Gastrocnemius medialis (tissue), 4 donors: ENCODE data around the gene IL21R. TPM values are rescaled to one million over a fixed set of nuclear protein-coding genes. Genes with fewer than 3 reads are reported as not detected.
A peak's percentile ranks its signal among the peaks of the same experiment; 100 is the strongest.

Source experiments
- ATAC-seq, 2 donors: fragments of 150-250 bp; one replicate each; pipeline ENCODE4 v1.9.1; 2016
- DNase-seq, 2 donors: peaks; one replicate each; pipeline ENCODE4 v3.0.0-alpha.2; 2019
- H3K27ac ChIP-seq, 4 donors: fragments of 200-600 bp; sonication (generic); 1 replicate in 1 of 4; 2 replicates in 3 of 4; pipeline ENCODE4 v1.5.1; 2016 to 2018; ENCODE audit warnings: mild to moderate bottlenecking in 2 of 4, moderate library complexity in 1 of 4
- H3K27me3 ChIP-seq, 3 donors: fragments of 200-600 bp; sonication (generic) in 2 of 3; 1 replicate in 1 of 3; 2 replicates in 2 of 3; pipeline versions ENCODE4 v1.5.1 to v1.6.0; 2016 to 2019; ENCODE audit warnings: mild to moderate bottlenecking in 1 of 3, moderate library complexity in 1 of 3
- H3K36me3 ChIP-seq, 2 donors: fragments of 200-600 bp; sonication (generic) in 1 of 2; one replicate each; pipeline ENCODE4 v1.5.1; 2017 to 2018
- H3K4me1 ChIP-seq, 2 donors: fragments of 200-600 bp; sonication (generic) in 1 of 2; one replicate each; pipeline ENCODE4 v1.5.1; 2016 to 2017; ENCODE audit warnings: mild to moderate bottlenecking in 2 of 2
- H3K4me3 ChIP-seq, 4 donors: fragments of 200-600 bp; sonication (generic) in 3 of 4; 1 replicate in 1 of 4; 2 replicates in 3 of 4; pipeline ENCODE4 v1.5.1; 2016 to 2019; ENCODE audit warnings: mild to moderate bottlenecking in 2 of 4
- H3K9me3 ChIP-seq, 3 donors: fragments of 200-600 bp; sonication (generic) in 2 of 3; 1 replicate in 1 of 3; 2 replicates in 2 of 3; pipeline ENCODE4 v1.5.1; 2016 to 2019
- POLR2A ChIP-seq, 2 donors: fragments of 450-650 bp; IDR thresholded peaks; one replicate each; pipeline ENCODE4 v1.6.1; 2017; ENCODE audit warnings: antibody characterized with exemption in 2 of 2, mild to moderate bottlenecking in 2 of 2, moderate library complexity in 2 of 2
- in situ Hi-C, 4 donors: fragments of 200-750 bp; cut with MboI; loops; one replicate each; pipeline versions ENCODE4 v1.15.0 to v1.8.0; 2017; ENCODE audit warnings: low sequenced_read_pairs in 4 of 4
- intact Hi-C: fragments of 100-400 bp; cut with DNase I; formaldehyde crosslinking; loops from one replicate; pipeline ENCODE4 v1.15.1; 2023; ENCODE audit warnings: low total_unique reads
- total RNA-seq, 4 donors: library from RNA; depleted of rRNA; stranded (reverse); fragments of >200 nt; gene quantifications; one replicate each; pipeline versions ENCODE4 v1.1.0 to v1.2.3, GENCODE V29; 2016
- TF ChIP-seq, protein P1 (sequence below), 5 experiments: fragments of 450-650 bp in 3 of 5; fragments of 200-600 bp in 2 of 5; sonication (generic) in 2 of 5; IDR thresholded peaks in 4 of 5; conservative IDR thresholded peaks in 1 of 5; 1 replicate in 4 of 5; 2 replicates in 1 of 5; pipeline ENCODE4 v1.5.1; 2016 to 2019; ENCODE audit warnings: antibody characterized with exemption in 5 of 5, mild to moderate bottlenecking in 3 of 5, moderate library complexity in 3 of 5

Gene IL21R
- total RNA-seq, 4 donors from 2014 or later, result 0.15 TPM; not detected in 3

DNA sequence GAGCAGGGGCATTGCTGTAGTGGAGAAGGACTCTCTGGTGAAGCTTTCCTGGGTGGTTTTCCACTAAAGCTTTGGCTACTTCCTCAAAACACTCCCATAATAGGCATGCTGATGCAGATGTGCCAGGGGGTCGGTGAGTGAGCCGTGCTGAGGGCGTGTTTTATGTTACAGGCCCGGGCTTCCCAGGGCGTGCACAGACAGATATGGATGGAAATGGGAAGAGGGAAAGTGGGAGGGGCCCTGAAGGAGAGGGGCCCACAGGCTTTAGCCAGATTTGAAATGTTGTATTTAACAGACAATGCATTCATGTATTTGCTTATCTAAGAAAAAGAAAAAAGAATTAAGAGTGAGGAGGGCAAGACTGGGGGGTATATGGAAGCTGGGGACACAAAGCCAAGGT lies 56.3 kb downstream of the IL21R start:
- Histone ChIP-seq H3K27ac (no peak overlapping the region), H3K27me3 (no peaks in the 10 kb centered on the region), H3K4me1 (peaks cover 28 to 34% of the 10 kb centered on the region in 2 donors), H3K36me3 (peaks cover 0 to 15% of the 10 kb centered on the region in 2 donors), H3K9me3 (no peaks in the 10 kb centered on the region), H3K4me3 (no peak overlapping the region)
- TF ChIP-seq, protein P1, sequence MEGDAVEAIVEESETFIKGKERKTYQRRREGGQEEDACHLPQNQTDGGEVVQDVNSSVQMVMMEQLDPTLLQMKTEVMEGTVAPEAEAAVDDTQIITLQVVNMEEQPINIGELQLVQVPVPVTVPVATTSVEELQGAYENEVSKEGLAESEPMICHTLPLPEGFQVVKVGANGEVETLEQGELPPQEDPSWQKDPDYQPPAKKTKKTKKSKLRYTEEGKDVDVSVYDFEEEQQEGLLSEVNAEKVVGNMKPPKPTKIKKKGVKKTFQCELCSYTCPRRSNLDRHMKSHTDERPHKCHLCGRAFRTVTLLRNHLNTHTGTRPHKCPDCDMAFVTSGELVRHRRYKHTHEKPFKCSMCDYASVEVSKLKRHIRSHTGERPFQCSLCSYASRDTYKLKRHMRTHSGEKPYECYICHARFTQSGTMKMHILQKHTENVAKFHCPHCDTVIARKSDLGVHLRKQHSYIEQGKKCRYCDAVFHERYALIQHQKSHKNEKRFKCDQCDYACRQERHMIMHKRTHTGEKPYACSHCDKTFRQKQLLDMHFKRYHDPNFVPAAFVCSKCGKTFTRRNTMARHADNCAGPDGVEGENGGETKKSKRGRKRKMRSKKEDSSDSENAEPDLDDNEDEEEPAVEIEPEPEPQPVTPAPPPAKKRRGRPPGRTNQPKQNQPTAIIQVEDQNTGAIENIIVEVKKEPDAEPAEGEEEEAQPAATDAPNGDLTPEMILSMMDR (IDR thresholded peaks at IDR 0.05 in 4 of 5, conservative IDR thresholded peaks at IDR 0.05 in 1 of 5), result no peak
- no peak for TF ChIP-seq POLR2A (IDR thresholded peaks at IDR 0.05)
- intact Hi-C loops (no loop called here), in situ Hi-C loops (loop anchor here (10.0 kb wide), 2 partner anchors 273 to 283 kb away; no protein-coding TSS in a partner anchor)
- DNase-seq (no peak), ATAC-seq (no peak)

DNA sequence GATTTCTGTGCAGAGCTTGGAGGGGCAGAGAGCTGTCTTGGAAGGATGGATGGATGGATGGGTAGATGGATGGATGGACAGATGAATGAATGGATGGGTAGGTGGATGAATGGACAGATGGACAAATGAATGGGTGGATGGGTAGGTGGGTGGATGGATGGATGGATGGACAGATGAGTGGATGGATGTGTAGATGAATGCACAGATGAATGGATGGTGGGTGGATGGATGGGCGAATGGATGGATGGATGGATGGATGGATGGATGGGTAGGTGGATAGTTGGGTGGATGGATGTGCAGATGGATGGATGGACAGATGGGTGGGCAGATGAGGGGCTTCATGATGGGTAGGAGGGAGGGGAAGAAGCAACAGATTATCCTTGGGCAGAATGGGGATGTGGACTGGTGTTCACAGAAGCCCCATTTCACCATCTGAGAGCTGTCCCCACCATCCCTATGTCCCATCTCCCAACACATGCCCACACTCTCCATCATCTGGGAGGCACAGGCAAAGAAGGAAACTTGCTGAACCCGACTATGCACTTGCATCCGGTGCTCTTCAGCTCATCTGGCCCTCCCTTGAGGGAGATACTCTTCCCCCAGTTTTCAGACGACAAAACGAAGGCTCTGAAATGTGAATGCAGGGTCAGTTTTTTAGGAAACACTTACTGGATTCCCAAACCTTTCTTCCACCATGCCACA lies 57.2 kb downstream of the IL21R start:
- in situ Hi-C loops (loop anchor here (10.0 kb wide), 2 partner anchors 274 to 284 kb away; no protein-coding TSS in a partner anchor), intact Hi-C loops (no loop called here)

DNA sequence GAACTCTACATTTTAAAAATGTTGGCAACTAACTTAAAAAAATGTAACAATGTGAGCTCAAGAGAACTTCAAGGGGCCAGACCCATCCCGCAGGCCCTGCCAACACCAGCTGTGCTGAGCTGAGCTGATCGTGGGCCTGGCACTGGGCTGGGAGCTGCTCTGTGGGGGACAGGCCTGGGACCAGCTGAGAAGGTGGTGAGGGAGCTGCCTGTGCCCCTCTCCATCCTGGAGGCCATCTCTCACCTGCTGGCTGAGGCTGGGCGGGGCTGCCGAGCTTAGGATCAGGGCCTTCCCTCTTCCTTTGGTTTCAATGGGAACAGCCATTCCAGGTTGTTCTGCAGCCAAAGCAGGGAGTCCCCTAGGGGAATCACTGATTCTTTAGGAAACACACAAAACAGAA lies 58.2 kb downstream of the IL21R start:
- no peak for DNase-seq
- Histone ChIP-seq H3K4me1 (peaks cover 28 to 34% of the 10 kb centered on the region in 2 donors), H3K9me3 (no peaks in the 10 kb centered on the region), H3K4me3 (no peak overlapping the region), H3K27ac (peak overlapping the region; percentile 59 to 82 (median 74)), H3K36me3 (peaks cover 0 to 35% of the 10 kb centered on the region in 2 donors), H3K27me3 (no peaks in the 10 kb centered on the region)
- in situ Hi-C loops, result no loop called here
- ATAC-seq, result no peak
- intact Hi-C loops, result no loop called here
- no peak for TF ChIP-seq POLR2A (IDR thresholded peaks at IDR 0.05)
- TF ChIP-seq, protein P1 (IDR thresholded peaks at IDR 0.05 in 4 of 5, conservative IDR thresholded peaks at IDR 0.05 in 1 of 5), result no peak

More for the DNA sequence above, 57.2 kb downstream of the IL21R start:
- DNase-seq (no peak), ATAC-seq (no peak)
- Histone ChIP-seq H3K4me1 (peaks cover 28 to 34% of the 10 kb centered on the region in 2 donors), H3K36me3 (peaks cover 0 to 24% of the 10 kb centered on the region in 2 donors), H3K27ac (no peak overlapping the region), H3K4me3 (no peak overlapping the region), H3K27me3 (no peaks in the 10 kb centered on the region), H3K9me3 (no peaks in the 10 kb centered on the region)
- TF ChIP-seq, protein P1 (IDR thresholded peaks at IDR 0.05 in 4 of 5, conservative IDR thresholded peaks at IDR 0.05 in 1 of 5), result no peak
- TF ChIP-seq POLR2A (IDR thresholded peaks at IDR 0.05), result no peak

DNA sequence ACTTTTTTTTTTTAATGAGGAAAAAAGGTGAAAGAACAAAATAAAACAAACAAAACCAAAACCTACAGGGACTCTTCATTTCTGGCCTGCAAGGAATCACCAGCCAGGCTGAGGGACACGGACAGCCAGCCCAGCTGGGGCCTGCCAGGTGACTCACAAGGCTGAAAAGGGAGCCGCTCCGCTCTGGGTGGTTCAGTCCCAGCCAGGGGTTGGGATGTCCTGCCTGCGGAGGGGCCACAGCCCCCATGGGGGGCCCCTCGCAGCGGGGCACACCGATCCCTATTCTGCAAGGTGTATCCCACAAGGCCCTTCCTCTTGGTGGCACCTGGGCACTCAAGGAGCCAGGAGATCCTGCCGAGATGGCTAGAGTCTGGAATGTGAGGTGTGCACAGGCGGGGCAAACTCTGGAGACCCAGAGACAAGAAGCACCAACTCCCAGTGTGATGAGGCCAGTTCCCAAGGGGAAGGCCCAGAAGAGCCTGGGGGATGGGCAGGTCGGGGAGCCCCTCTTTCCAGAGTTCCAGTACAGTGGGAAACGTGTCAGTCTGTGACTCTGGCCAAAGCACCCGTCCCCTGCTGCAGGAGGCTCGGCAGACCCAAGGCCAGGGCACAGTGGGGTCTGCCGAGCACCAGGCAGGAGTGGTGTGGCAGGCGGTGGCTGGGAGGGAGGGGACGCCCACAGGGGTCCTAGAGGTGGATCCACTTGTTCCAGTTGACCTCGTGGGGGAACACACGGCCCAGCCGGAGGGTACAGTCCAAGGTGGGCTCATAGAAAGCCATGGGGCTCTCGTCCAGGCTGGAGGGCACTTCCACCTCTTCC lies 58.9 kb downstream of the IL21R start:
- peak overlapping the region; percentile 59 to 82 (median 74) for H3K27ac ChIP-seq

More for the DNA sequence above, 58.9 kb downstream of the IL21R start:
- in situ Hi-C loops, result no loop called here
- no peaks in the 10 kb centered on the region for H3K9me3 ChIP-seq
- TF ChIP-seq, protein P1 (IDR thresholded peaks at IDR 0.05 in 4 of 5, conservative IDR thresholded peaks at IDR 0.05 in 1 of 5), result no peak
- TF ChIP-seq POLR2A (IDR thresholded peaks at IDR 0.05), result peak in 1 of 2 donors; percentile 48
- H3K4me1 ChIP-seq, result peaks cover 28 to 34% of the 10 kb centered on the region in 2 donors
- DNase-seq (peak; percentile 37 to 77), ATAC-seq (peak; percentile 61 to 76)
- peaks cover 0 to 41% of the 10 kb centered on the region in 2 donors for H3K36me3 ChIP-seq
- H3K27me3 ChIP-seq, result no peaks in the 10 kb centered on the region
- intact Hi-C loops, result no loop called here
- no peak overlapping the region for H3K4me3 ChIP-seq
